ENCODE measurements around the gene USP10.

Gene USP10

GRCh38 chr16:84699712-84700445 lies at the start of gene USP10:
USP10 (plus strand) TSS chr16:84700000; CDS start chr16:84700091, 91 bp downstream.
- Histone ChIP-seq H3K9ac (ENCODE audit: insufficient read length, low read depth) (peak within 1 kb of the TSS; percentile 97), H3K4me3 (ENCODE audit: insufficient read length, low read depth) (peak within 1 kb of the TSS; percentile 93), H3K27me3 (ENCODE audit: insufficient read depth, insufficient read length) (no peaks in the 10 kb centered on the region), H3K36me3 (ENCODE audit: insufficient read depth, insufficient read length, low read length) (peaks cover 5% of the 10 kb centered on the region), H3K9me3 (ENCODE audit: insufficient read depth, low read length) (no peaks in the 10 kb centered on the region), H3K4me1 (ENCODE audit: insufficient read depth, insufficient read length) (no peaks in the 10 kb centered on the region)
- peak; percentile 70 for DNase-seq (ENCODE audit: low read depth, low spot score)
- TF ChIP-seq ZNF274 (IDR thresholded peaks at IDR 0.05; ENCODE audit: low read depth, low read length) (no peak), SUZ12 (IDR thresholded peaks at IDR 0.05; ENCODE audit: extremely low read depth, insufficient read depth, insufficient read length) (no peak), YY1 (IDR thresholded peaks at IDR 0.05; ENCODE audit: insufficient read depth, insufficient read length) (peak; percentile 61)

GRCh38 chr16:84650062-84650991 lies 49.5 kb upstream of the USP10 start:
- H3K9me3 ChIP-seq (ENCODE audit: insufficient read depth, low read length): no peaks in the 10 kb centered on the region
- H3K9ac ChIP-seq (ENCODE audit: insufficient read length, low read depth): no peak overlapping the region
- H3K27me3 ChIP-seq (ENCODE audit: insufficient read depth, insufficient read length): peaks cover 23% of the 10 kb centered on the region
- no peak overlapping the region for H3K4me3 ChIP-seq (ENCODE audit: insufficient read length, low read depth)
- H3K4me1 ChIP-seq (ENCODE audit: insufficient read depth, insufficient read length): peaks cover 4% of the 10 kb centered on the region
- H3K36me3 ChIP-seq (ENCODE audit: insufficient read depth, insufficient read length, low read length): peaks cover 23% of the 10 kb centered on the region
- no peak for DNase-seq (ENCODE audit: low read depth, low spot score)
- TF ChIP-seq SUZ12 (IDR thresholded peaks at IDR 0.05; ENCODE audit: extremely low read depth, insufficient read depth, insufficient read length) (no peak), YY1 (IDR thresholded peaks at IDR 0.05; ENCODE audit: insufficient read depth, insufficient read length) (no peak), ZNF274 (IDR thresholded peaks at IDR 0.05; ENCODE audit: low read depth, low read length) (no peak)

- H3K9ac ChIP-seq (ENCODE audit: insufficient read length, low read depth): no peak overlapping the region
- peaks cover 34% of the 10 kb centered on the region for H3K36me3 ChIP-seq (ENCODE audit: insufficient read depth, insufficient read length, low read length)
- peaks cover 4% of the 10 kb centered on the region for H3K4me1 ChIP-seq (ENCODE audit: insufficient read depth, insufficient read length)
- no peak overlapping the region for H3K4me3 ChIP-seq (ENCODE audit: insufficient read length, low read depth)
- H3K9me3 ChIP-seq (ENCODE audit: insufficient read depth, low read length): no peaks in the 10 kb centered on the region
- H3K27me3 ChIP-seq (ENCODE audit: insufficient read depth, insufficient read length): peaks cover 15% of the 10 kb centered on the region
- no peak for DNase-seq (ENCODE audit: low read depth, low spot score)
- TF ChIP-seq SUZ12 (IDR thresholded peaks at IDR 0.05; ENCODE audit: extremely low read depth, insufficient read depth, insufficient read length) (no peak), ZNF274 (IDR thresholded peaks at IDR 0.05; ENCODE audit: low read depth, low read length) (no peak), YY1 (IDR thresholded peaks at IDR 0.05; ENCODE audit: insufficient read depth, insufficient read length) (no peak)
These were observed 47.2 kb upstream of the USP10 start for GRCh38 chr16:84652566-84652965.

- Histone ChIP-seq H3K9me3 (ENCODE audit: insufficient read depth, low read length) (no peaks in the 10 kb centered on the region), H3K27me3 (ENCODE audit: insufficient read depth, insufficient read length) (peaks cover 4% of the 10 kb centered on the region), H3K36me3 (ENCODE audit: insufficient read depth, insufficient read length, low read length) (peaks cover 49% of the 10 kb centered on the region), H3K4me1 (ENCODE audit: insufficient read depth, insufficient read length) (no peaks in the 10 kb centered on the region), H3K9ac (ENCODE audit: insufficient read length, low read depth) (peak overlapping the region; percentile 11), H3K4me3 (ENCODE audit: insufficient read length, low read depth) (no peak overlapping the region)
- TF ChIP-seq YY1 (IDR thresholded peaks at IDR 0.05; ENCODE audit: insufficient read depth, insufficient read length): no peak
- TF ChIP-seq SUZ12 (IDR thresholded peaks at IDR 0.05; ENCODE audit: extremely low read depth, insufficient read depth, insufficient read length): no peak
- no peak for TF ChIP-seq ZNF274 (IDR thresholded peaks at IDR 0.05; ENCODE audit: low read depth, low read length)
- DNase-seq (ENCODE audit: low read depth, low spot score): no peak
These were observed 45.6 kb upstream of the USP10 start for GRCh38 chr16:84654238-84654637.

GRCh38 chr16:84654998-84655397 lies 44.8 kb upstream of the USP10 start:
- no peak for TF ChIP-seq YY1 (IDR thresholded peaks at IDR 0.05; ENCODE audit: insufficient read depth, insufficient read length)
- no peak for TF ChIP-seq SUZ12 (IDR thresholded peaks at IDR 0.05; ENCODE audit: extremely low read depth, insufficient read depth, insufficient read length)
- no peak for TF ChIP-seq ZNF274 (IDR thresholded peaks at IDR 0.05; ENCODE audit: low read depth, low read length)
- no peaks in the 10 kb centered on the region for H3K27me3 ChIP-seq (ENCODE audit: insufficient read depth, insufficient read length)
- H3K4me3 ChIP-seq (ENCODE audit: insufficient read length, low read depth): no peak overlapping the region
- no peak for DNase-seq (ENCODE audit: low read depth, low spot score)
- no peaks in the 10 kb centered on the region for H3K9me3 ChIP-seq (ENCODE audit: insufficient read depth, low read length)
- no peak overlapping the region for H3K9ac ChIP-seq (ENCODE audit: insufficient read length, low read depth)
- peaks cover 56% of the 10 kb centered on the region for H3K36me3 ChIP-seq (ENCODE audit: insufficient read depth, insufficient read length, low read length)
- no peaks in the 10 kb centered on the region for H3K4me1 ChIP-seq (ENCODE audit: insufficient read depth, insufficient read length)

- H3K27me3 ChIP-seq (ENCODE audit: insufficient read depth, insufficient read length): no peaks in the 10 kb centered on the region
- H3K4me1 ChIP-seq (ENCODE audit: insufficient read depth, insufficient read length): no peaks in the 10 kb centered on the region
- no peak overlapping the region for H3K4me3 ChIP-seq (ENCODE audit: insufficient read length, low read depth)
- DNase-seq (ENCODE audit: low read depth, low spot score): no peak
- no peak overlapping the region for H3K9ac ChIP-seq (ENCODE audit: insufficient read length, low read depth)
- no peaks in the 10 kb centered on the region for H3K9me3 ChIP-seq (ENCODE audit: insufficient read depth, low read length)
- peaks cover 62% of the 10 kb centered on the region for H3K36me3 ChIP-seq (ENCODE audit: insufficient read depth, insufficient read length, low read length)
- TF ChIP-seq YY1 (IDR thresholded peaks at IDR 0.05; ENCODE audit: insufficient read depth, insufficient read length): no peak
- no peak for TF ChIP-seq SUZ12 (IDR thresholded peaks at IDR 0.05; ENCODE audit: extremely low read depth, insufficient read depth, insufficient read length)
- no peak for TF ChIP-seq ZNF274 (IDR thresholded peaks at IDR 0.05; ENCODE audit: low read depth, low read length)
These were observed 43.2 kb upstream of the USP10 start for GRCh38 chr16:84656649-84657048.

All from NT2/D1 (cell line).